ENCODE results near the gene TMEM40. TPM values are rescaled to one million over a fixed set of nuclear protein-coding genes. Genes with fewer than 3 reads are reported as not detected.

The TMEM40 gene
- total RNA-seq, 1 experiment from 2014 or later: 30.5 TPM

DNA sequence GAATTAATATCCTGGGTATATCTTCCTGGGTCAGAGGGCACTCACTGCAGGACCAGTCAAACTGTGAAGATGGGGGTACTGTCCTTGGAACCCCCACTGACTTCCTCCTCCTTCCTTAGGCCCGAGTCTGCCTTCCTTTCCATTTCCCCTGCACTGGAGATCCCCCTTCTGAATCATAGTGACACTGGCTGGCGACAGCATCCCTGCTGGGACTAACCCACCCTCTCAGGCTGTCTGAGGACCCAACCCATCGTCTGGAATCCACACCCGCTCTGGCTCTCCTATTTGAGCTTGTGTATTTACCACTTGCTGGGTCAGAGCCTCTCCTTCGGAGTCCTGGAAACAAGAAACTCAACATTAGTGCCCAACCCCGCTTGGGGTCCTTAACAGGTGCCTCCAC is 21.2 kb downstream of the TMEM40 start:
- Histone ChIP-seq H3K9me3 (ENCODE audit: insufficient read depth, low read depth) (no peaks in the 10 kb centered on the region), H3K4me3 (no peak overlapping the region), H3K4me1 (replicated peaks; ENCODE audit: insufficient read depth) (no peaks in the 10 kb centered on the region), H2AFZ (no peak overlapping the region), H3K9me2 (ENCODE audit: insufficient read depth) (no peaks in the 10 kb centered on the region), H3K79me2 (ENCODE audit: low read depth) (no peaks in the 10 kb centered on the region), H3K27me3 (ENCODE audit: insufficient read depth, low read depth) (no peaks in the 10 kb centered on the region), H3K4me2 (no peak overlapping the region), H4K20me1 (ENCODE audit: insufficient read depth) (no peaks in the 10 kb centered on the region), H3K36me3 (ENCODE audit: low read depth) (no peaks in the 10 kb centered on the region), H3F3A (ENCODE audit: insufficient read depth, low read depth) (0 out of 2 replicates have a peak, but pooled peaks cover 4% of the 10 kb centered on the region), H3K27ac (no peak overlapping the region)
- DNase-seq: no peak
- intact Hi-C loops (cut with micrococcal nuclease; ENCODE audit: unreplicated experiment): no loop called here
- TF ChIP-seq EZH2 (IDR thresholded peaks at IDR 0.05; ENCODE audit: low read depth): no peak
- ChIA-PET CTCF (no interaction called here), POLR2A (ENCODE audit: unreplicated experiment) (interaction anchor here (0.6 kb wide), 1 partner anchor 29 kb away, joined by 3 read pairs; no protein-coding TSS in a partner anchor)
- no TSS peak for BruUV-seq (replicated peaks)

DNA sequence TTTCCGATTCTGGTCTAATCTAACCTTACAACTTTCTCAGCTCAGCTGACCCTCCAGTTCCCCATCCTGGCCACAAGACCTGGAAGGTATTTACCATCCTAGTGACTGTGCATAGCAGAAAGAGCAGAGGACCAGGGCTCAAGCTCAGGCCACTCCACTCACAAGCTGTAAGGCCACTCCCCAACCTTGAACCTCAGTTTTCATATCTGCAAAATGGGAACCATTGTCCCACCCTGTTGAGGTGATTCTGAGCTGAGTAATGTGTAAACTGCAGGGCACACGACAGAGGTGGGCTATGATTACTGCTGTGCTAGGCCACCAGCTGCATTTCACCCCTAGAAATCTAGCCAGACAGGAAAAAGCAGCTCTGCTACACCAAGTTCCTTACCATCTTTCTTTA is 21.7 kb downstream of the TMEM40 start:
- no peak for TF ChIP-seq EZH2 (IDR thresholded peaks at IDR 0.05; ENCODE audit: low read depth)
- TF ChIP-seq, protein P1, sequence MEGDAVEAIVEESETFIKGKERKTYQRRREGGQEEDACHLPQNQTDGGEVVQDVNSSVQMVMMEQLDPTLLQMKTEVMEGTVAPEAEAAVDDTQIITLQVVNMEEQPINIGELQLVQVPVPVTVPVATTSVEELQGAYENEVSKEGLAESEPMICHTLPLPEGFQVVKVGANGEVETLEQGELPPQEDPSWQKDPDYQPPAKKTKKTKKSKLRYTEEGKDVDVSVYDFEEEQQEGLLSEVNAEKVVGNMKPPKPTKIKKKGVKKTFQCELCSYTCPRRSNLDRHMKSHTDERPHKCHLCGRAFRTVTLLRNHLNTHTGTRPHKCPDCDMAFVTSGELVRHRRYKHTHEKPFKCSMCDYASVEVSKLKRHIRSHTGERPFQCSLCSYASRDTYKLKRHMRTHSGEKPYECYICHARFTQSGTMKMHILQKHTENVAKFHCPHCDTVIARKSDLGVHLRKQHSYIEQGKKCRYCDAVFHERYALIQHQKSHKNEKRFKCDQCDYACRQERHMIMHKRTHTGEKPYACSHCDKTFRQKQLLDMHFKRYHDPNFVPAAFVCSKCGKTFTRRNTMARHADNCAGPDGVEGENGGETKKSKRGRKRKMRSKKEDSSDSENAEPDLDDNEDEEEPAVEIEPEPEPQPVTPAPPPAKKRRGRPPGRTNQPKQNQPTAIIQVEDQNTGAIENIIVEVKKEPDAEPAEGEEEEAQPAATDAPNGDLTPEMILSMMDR (conservative IDR thresholded peaks at IDR 0.05): no peak
- ChIA-PET POLR2A (ENCODE audit: unreplicated experiment) (interaction anchor here (0.6 kb wide), 1 partner anchor 29 kb away, joined by 3 read pairs; no protein-coding TSS in a partner anchor), CTCF (no interaction called here)
- Histone ChIP-seq H3K79me2 (ENCODE audit: low read depth) (no peaks in the 10 kb centered on the region), H3K27ac (no peak overlapping the region), H3K4me3 (no peak overlapping the region), H3K27me3 (ENCODE audit: insufficient read depth, low read depth) (no peaks in the 10 kb centered on the region), H3K9me2 (ENCODE audit: insufficient read depth) (no peaks in the 10 kb centered on the region), H2AFZ (no peak overlapping the region), H4K20me1 (ENCODE audit: insufficient read depth) (no peaks in the 10 kb centered on the region), H3K9me3 (ENCODE audit: insufficient read depth, low read depth) (no peaks in the 10 kb centered on the region), H3F3A (ENCODE audit: insufficient read depth, low read depth) (0 out of 2 replicates have a peak, but pooled peaks cover 4% of the 10 kb centered on the region), H3K36me3 (ENCODE audit: low read depth) (no peaks in the 10 kb centered on the region), H3K4me1 (replicated peaks; ENCODE audit: insufficient read depth) (no peaks in the 10 kb centered on the region), H3K4me2 (no peak overlapping the region)
- BruUV-seq (replicated peaks): no TSS peak
- intact Hi-C loops (cut with micrococcal nuclease; ENCODE audit: unreplicated experiment): no loop called here
- DNase-seq: no peak

DNA sequence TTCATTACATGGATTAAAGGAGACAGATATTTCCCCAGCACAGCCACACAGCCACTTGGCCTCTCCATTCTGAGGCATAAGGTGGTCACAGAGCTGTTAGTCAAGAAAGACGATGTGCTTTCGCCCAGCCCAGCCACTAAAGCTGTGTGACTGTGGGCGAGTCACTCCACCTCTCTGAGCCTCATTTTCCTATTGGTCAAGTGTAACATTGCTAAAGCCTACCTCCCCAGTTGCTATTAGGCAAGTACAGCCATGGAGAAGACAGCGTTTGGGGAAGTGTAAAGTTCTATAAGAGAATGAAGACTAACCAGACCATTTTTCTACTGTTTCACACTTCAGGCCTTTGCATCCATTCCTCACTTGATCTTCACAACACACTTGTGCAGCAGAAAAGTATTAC is 24.1 kb downstream of the TMEM40 start:
- ChIA-PET CTCF (no interaction called here), POLR2A (ENCODE audit: unreplicated experiment) (no interaction called here)
- intact Hi-C loops (cut with micrococcal nuclease; ENCODE audit: unreplicated experiment): no loop called here
- H3K36me3 ChIP-seq (ENCODE audit: low read depth): no peaks in the 10 kb centered on the region
- H3F3A ChIP-seq (ENCODE audit: insufficient read depth, low read depth): 0 out of 2 replicates have a peak, but pooled peaks cover 4% of the 10 kb centered on the region
- no peak overlapping the region for H2AFZ ChIP-seq
- no peaks in the 10 kb centered on the region for H3K9me3 ChIP-seq (ENCODE audit: insufficient read depth, low read depth)
- H3K9me2 ChIP-seq (ENCODE audit: insufficient read depth): no peaks in the 10 kb centered on the region
- no TSS peak for BruUV-seq (replicated peaks)
- no peak for DNase-seq
- TF ChIP-seq EZH2 (IDR thresholded peaks at IDR 0.05; ENCODE audit: low read depth): no peak
- TF ChIP-seq, protein P1 (conservative IDR thresholded peaks at IDR 0.05): no peak
- H3K4me3 ChIP-seq: no peak overlapping the region
- no peak overlapping the region for H3K4me2 ChIP-seq
- no peaks in the 10 kb centered on the region for H3K27me3 ChIP-seq (ENCODE audit: insufficient read depth, low read depth)
- no peak overlapping the region for H3K27ac ChIP-seq
- peaks cover 8% of the 10 kb centered on the region; the same call in 1 of the 2 replicates for H3K4me1 ChIP-seq (replicated peaks; ENCODE audit: insufficient read depth)
- no peaks in the 10 kb centered on the region for H4K20me1 ChIP-seq (ENCODE audit: insufficient read depth)
- H3K79me2 ChIP-seq (ENCODE audit: low read depth): no peaks in the 10 kb centered on the region

DNA sequence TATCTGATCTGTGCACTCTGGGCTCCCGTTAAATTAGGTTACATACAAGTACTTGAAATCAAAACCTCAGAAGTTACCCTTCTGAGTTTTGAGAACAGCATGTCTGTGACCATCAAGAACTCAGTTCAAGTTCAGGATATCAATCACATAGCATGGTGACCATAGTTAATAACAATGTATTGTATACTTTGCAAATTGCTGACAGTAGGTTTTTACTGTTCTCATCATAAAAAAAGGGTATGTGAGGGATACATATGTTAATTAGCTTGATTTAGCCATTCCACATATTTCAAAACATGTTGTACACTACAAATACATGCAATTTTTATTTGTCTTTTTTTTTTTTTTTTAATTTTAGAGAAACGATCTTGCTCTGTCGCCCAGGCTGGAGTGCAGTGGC is 25.5 kb downstream of the TMEM40 start:
- Histone ChIP-seq H3K4me2 (no peak overlapping the region), H3K27ac (no peak overlapping the region), H2AFZ (no peak overlapping the region), H3K36me3 (ENCODE audit: low read depth) (no peaks in the 10 kb centered on the region), H3F3A (ENCODE audit: insufficient read depth, low read depth) (no peaks in the 10 kb centered on the region), H3K4me3 (no peak overlapping the region), H4K20me1 (ENCODE audit: insufficient read depth) (no peaks in the 10 kb centered on the region), H3K4me1 (replicated peaks; ENCODE audit: insufficient read depth) (peaks cover 8% of the 10 kb centered on the region; the same call in 1 of the 2 replicates), H3K79me2 (ENCODE audit: low read depth) (no peaks in the 10 kb centered on the region), H3K27me3 (ENCODE audit: insufficient read depth, low read depth) (no peaks in the 10 kb centered on the region), H3K9me3 (ENCODE audit: insufficient read depth, low read depth) (no peaks in the 10 kb centered on the region), H3K9me2 (ENCODE audit: insufficient read depth) (no peaks in the 10 kb centered on the region)
- no TSS peak for BruUV-seq (replicated peaks)
- DNase-seq: no peak
- ChIA-PET POLR2A (ENCODE audit: unreplicated experiment) (no interaction called here), CTCF (no interaction called here)
- intact Hi-C loops (cut with micrococcal nuclease; ENCODE audit: unreplicated experiment): no loop called here
- TF ChIP-seq, protein P1 (conservative IDR thresholded peaks at IDR 0.05): no peak
